Measurements from ENCODE around the gene IKZF4.

DNA sequence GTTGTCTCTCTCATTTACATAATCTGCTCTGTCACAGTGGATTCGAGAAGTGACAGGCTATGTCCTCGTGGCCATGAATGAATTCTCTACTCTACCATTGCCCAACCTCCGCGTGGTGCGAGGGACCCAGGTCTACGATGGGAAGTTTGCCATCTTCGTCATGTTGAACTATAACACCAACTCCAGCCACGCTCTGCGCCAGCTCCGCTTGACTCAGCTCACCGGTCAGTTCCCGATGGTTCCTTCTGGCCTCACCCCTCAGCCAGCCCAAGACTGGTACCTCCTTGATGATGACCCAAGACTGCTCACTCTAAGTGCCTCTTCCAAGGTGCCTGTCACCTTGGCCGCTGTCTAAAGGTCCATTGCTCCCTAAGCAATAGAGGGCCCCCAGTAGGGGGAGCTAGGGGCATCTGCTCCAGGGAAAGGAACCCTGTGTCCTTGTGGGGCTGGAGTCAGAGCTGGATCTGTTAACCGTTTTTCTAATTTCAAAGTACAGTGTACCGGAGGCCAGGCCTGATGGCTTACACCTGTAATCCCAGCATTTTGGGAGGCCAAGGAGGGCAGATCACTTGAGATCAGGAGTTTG is 64.2 kb downstream of the IKZF4 start:
- TF ChIP-seq, protein P1, sequence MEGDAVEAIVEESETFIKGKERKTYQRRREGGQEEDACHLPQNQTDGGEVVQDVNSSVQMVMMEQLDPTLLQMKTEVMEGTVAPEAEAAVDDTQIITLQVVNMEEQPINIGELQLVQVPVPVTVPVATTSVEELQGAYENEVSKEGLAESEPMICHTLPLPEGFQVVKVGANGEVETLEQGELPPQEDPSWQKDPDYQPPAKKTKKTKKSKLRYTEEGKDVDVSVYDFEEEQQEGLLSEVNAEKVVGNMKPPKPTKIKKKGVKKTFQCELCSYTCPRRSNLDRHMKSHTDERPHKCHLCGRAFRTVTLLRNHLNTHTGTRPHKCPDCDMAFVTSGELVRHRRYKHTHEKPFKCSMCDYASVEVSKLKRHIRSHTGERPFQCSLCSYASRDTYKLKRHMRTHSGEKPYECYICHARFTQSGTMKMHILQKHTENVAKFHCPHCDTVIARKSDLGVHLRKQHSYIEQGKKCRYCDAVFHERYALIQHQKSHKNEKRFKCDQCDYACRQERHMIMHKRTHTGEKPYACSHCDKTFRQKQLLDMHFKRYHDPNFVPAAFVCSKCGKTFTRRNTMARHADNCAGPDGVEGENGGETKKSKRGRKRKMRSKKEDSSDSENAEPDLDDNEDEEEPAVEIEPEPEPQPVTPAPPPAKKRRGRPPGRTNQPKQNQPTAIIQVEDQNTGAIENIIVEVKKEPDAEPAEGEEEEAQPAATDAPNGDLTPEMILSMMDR (IDR thresholded peaks at IDR 0.05), result no peak
- no peak for TF ChIP-seq EZH2 (IDR thresholded peaks at IDR 0.05; ENCODE audit: borderline replicate concordance, insufficient read depth, low read depth, low read length, poor library complexity, severe bottlenecking)
